HAP-1 (cell line): ENCODE measurements around the gene SLC39A6.
A peak's percentile ranks its signal among the peaks of the same experiment; 100 is the strongest.
"Not testable (repeated sequence)": the region's sequence is repeated elsewhere in the genome, so short reads cannot be mapped to it uniquely, and the experiment has no call there.

ENCODE experiments used
- DNase-seq, 2 experiments: peaks; one replicate each; pipeline ENCODE4 v3.0.0-alpha.2; 2016 to 2020; ENCODE audit warnings: low spot score in 2 of 2
- H3K27me3 ChIP-seq: fragments of 250-450 bp; sonication (Bioruptor Pico); 2 replicates; pipeline ENCODE4 v1.5.1; 2020; ENCODE audit warnings: low read depth, mild to moderate bottlenecking, moderate library complexity
- H3K36me3 ChIP-seq: fragments of 250-450 bp; sonication (Bioruptor Pico); replicated peaks from 2 replicates; pipeline ENCODE4 v1.5.1; 2020; ENCODE audit warnings: mild to moderate bottlenecking
- H3K4me1 ChIP-seq: fragments of 250-450 bp; sonication (Bioruptor Pico); 2 replicates; pipeline ENCODE4 v1.5.1; 2020; ENCODE audit warnings: mild to moderate bottlenecking
- H3K4me3 ChIP-seq: fragments of 250-450 bp; sonication (Bioruptor Pico); 2 replicates; pipeline ENCODE4 v1.5.1; 2020; ENCODE audit warnings: mild to moderate bottlenecking, moderate library complexity
- H3K9me3 ChIP-seq: fragments of 250-450 bp; sonication (Bioruptor Pico); 2 replicates; pipeline ENCODE4 v1.5.1; 2020; ENCODE audit warnings: mild to moderate bottlenecking, moderate library complexity
- in situ Hi-C: fragments of 300-500 bp; cut with MboI; formaldehyde crosslinking; loops from 3 replicates; pipeline ENCODE4 v1.14.3; 2020; ENCODE audit warnings: low sequenced_read_pairs, inconsistent platforms, mixed read lengths

The SLC39A6 gene

DNA sequence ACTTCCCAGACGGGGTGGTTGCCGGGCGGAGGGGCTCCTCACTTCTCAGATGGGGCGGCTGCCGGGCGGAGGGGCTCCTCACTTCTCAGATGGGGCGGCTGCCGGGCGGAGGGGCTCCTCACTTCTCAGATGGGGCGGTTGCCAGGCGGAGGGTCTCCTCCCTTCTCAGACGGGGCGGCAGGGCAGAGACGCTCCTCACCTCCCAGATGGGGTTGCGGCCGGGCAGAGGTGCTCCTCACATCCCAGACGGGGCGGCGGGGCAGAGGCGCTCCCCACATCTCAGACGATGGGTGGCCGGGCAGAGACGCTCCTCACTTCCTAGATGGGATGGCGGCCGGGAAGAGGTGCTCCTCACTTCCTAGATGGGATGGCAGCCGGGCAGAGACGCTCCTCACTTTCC lies 51.4 kb downstream of the SLC39A6 start:
- not testable (repeated sequence) for H3K4me3 ChIP-seq, H3K36me3 ChIP-seq, H3K4me1 ChIP-seq, H3K27me3 ChIP-seq, H3K9me3 ChIP-seq, DNase-seq
- in situ Hi-C loops = loop anchor here (25.0 kb wide), 1 partner anchor 685 kb away; no protein-coding TSS in a partner anchor

DNA sequence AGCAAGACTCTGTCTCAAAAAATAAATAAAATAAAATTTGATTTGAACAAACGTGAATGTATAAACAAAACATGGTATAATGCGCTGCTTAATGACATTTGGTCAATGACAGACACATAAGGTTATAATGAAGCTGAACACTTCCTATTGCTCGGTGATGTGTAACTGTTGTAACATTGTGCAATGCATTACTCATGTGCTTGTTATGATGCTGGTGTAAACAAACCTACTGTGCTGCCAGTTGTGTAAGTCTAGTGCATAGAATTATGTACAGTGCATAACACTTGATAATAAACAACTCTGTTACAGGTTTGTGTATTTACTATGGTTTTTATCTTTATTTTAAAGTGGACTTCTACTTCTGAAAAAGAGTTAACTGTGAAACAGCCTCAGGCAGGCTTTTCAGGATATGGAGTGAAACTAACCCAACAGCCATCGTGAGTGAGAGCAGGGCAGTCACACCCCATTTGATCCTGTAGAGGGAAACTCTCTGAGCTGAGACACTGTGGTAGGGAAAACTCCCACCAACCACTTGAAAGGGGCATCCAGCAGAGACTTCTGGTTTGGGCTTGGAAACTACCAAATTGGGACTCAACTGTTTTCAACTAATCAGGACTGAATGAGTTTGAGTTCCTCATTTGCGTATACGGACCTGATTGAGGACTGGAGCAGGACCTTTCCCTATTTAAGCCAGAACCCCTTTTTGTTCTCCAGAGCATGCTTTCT lies 53.1 kb downstream of the SLC39A6 start:
- no peak for DNase-seq
- Histone ChIP-seq H3K4me3 (no peak overlapping the region), H3K27me3 (no peaks in the 10 kb centered on the region), H3K36me3 (no peaks in the 10 kb centered on the region), H3K4me1 (peaks cover 3% of the 10 kb centered on the region; the same call in 1 of the 2 replicates), H3K9me3 (peaks cover 2% of the 10 kb centered on the region; the same call in 1 of the 2 replicates)
- in situ Hi-C loops = loop anchor here (25.0 kb wide), 1 partner anchor 686 kb away; no protein-coding TSS in a partner anchor

DNA sequence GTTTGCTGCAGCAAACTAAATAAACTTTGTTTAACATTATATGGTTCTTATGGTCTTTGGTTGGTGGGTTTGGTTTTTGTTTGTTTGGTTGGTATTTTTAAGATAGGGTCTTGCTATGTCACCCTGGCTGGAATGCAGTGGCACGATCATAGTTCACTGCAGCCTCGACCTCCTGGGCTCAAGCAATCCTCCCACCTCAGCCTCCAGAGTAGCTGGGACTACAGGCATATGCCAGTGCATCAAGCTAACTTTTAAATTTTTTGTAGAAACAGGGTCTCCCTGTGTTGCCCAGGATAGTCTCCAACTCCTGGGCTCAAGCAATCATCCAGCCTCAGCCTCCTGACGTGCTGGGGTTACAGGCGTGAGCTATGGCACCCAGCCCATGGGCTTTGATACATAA lies 54.7 kb downstream of the SLC39A6 start:
- H3K4me3 ChIP-seq = no peak overlapping the region
- in situ Hi-C loops = no loop called here
- no peaks in the 10 kb centered on the region for H3K36me3 ChIP-seq
- no peak for DNase-seq
- H3K4me1 ChIP-seq = peaks cover 3% of the 10 kb centered on the region; the same call in 1 of the 2 replicates
- H3K27me3 ChIP-seq = no peaks in the 10 kb centered on the region
- no peaks in the 10 kb centered on the region for H3K9me3 ChIP-seq

DNA sequence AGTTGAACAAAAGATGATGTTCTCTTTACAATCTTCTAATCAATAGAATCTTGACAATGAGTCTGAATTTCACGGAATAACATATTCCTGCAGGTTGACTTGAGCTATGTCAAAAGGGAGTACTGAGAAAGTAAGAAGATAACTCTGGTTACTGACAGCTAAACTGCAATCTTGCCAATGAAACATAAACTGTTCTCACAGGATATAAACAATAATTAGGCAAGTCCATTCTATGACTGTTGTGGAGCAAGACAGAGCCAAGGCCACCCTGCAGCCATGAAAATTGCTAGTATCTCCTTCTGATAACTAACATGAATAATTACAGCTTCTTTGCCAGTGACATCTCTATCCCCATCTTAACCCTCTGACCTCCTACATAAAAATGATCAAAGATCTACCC lies 55.5 kb downstream of the SLC39A6 start:
- Histone ChIP-seq H3K4me1 (peaks cover 3% of the 10 kb centered on the region; the same call in 1 of the 2 replicates), H3K4me3 (no peak overlapping the region), H3K9me3 (no peaks in the 10 kb centered on the region), H3K27me3 (no peaks in the 10 kb centered on the region), H3K36me3 (no peaks in the 10 kb centered on the region)
- no peak for DNase-seq
- in situ Hi-C loops = no loop called here

DNA sequence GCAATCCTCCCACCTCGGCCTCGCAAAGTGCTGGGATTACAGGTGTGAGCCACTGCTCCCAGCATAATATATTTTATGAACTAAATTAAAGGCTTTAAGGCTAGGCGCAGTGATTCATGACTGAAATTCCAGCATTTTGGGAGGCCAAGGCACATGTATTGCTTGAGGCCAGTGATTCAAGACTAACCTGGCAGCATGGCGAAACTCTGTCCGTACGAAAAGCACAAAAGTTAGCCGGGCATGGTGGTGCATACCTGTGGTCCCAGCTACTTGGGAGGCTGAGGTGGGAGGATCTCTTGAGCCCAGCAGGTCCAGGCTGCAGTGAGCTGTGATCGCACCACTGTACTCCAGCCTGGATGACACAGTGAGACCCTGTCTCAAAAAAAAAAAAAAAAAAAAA lies 56.7 kb downstream of the SLC39A6 start:
- H3K4me3 ChIP-seq, H3K27me3 ChIP-seq, DNase-seq, H3K9me3 ChIP-seq, H3K4me1 ChIP-seq, in situ Hi-C loops, H3K36me3 ChIP-seq: not testable (repeated sequence)

DNA sequence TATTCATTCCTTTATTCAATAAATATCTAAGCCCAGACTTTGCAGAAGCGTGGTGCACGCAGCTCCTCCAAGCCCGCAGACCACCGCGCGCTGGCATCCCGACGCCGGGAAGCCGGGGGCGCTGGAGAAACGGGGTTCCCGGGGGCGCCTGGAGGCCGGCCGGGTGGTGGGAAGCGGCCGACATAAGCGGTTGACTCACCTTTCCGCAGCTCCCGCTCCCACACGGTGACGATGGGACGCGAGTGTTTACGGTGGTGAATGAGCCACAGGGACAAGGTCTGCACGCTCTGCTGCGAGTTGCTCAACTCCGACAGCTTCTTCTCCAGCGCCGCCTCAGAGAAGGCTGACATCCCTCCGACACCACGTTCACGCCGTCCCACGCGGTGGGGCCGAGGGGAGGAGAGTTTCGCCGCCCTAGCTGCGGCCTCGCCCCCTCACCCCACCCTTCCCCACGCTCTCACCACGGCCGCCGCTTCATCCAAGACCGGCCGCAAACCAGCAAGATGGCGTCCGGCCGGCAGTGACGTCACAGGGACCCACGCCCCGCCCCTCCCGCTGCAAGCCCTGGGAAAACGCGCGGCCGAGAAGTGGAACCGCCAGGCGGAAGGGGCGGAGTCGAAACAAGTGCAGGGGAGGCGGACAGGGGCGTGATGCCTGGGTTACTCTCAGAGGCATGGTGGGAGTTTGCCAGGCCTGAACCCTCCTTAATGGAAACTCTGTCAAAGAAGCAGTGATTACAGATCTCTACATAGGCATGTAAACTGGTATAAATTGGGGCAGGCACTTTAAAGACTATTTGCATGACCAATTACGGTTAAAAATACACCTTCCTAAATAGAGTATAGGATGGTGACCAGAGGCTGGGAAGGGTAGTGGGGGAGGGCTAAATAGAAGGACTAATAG lies 61.8 kb downstream of the SLC39A6 start, which contains the start of gene RPRD1A:
RPRD1A (minus strand) TSS at position 505 of the 903 bp plus-strand sequence; CDS start at position 350, 155 bp downstream.
- H3K4me1 ChIP-seq = peaks cover 9% of the 10 kb centered on the region
- peak; percentile 94 to 99 for DNase-seq
- peaks cover 6% of the 10 kb centered on the region; the same call in 1 of the 2 replicates for H3K36me3 ChIP-seq
- no peaks in the 10 kb centered on the region for H3K9me3 ChIP-seq
- no peaks in the 10 kb centered on the region for H3K27me3 ChIP-seq
- H3K4me3 ChIP-seq = peak within 1 kb of the TSS; percentile 94
- in situ Hi-C loops = no loop called here

DNA sequence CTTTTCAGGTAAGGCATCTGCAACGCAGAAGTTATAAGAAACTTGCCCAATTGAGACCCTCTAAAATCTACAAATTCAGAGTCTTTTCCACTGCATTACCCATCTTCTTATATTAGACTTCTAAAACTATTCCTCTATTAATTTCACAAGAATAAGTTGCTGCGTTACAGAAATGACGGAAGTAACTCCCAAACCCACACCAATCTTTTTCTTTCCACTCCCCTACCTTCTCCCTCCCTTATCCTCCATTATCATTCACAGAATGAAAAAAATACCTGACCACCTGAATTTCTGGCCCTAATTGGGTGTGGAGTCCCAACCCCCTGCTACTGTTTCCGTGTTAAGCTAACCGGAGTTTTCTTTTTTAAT lies 62.5 kb downstream of the SLC39A6 start:
- DNase-seq = no peak

DNA sequence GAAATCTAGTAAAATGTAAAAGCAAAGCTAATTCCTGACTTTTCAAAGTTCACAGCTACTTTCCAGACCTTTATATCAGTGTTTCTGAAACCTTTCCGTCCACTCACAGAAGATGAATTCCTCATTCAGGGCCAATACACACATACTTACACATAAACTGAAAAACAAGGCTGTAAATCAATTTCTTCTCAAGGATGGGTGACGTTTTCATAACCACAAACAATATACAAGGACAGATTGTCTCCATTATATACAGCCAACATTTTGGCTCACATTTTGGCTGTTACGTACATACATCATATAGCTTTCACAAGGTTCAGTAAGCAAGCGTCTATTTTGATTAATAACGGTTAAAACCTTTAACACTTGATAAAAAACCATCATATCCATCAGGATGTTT lies 63.1 kb downstream of the SLC39A6 start:
- H3K36me3 ChIP-seq = peaks cover 6% of the 10 kb centered on the region; the same call in 1 of the 2 replicates
- no peak for DNase-seq
- in situ Hi-C loops = no loop called here
- peak overlapping the region; percentile 94 for H3K4me3 ChIP-seq
- H3K27me3 ChIP-seq = no peaks in the 10 kb centered on the region
- no peaks in the 10 kb centered on the region for H3K9me3 ChIP-seq
- peaks cover 14% of the 10 kb centered on the region for H3K4me1 ChIP-seq

More for the DNA sequence above, 62.5 kb downstream of the SLC39A6 start:
- no peaks in the 10 kb centered on the region for H3K9me3 ChIP-seq
- H3K27me3 ChIP-seq = no peaks in the 10 kb centered on the region
- in situ Hi-C loops = no loop called here
- peak overlapping the region; percentile 94 for H3K4me3 ChIP-seq
- peaks cover 11% of the 10 kb centered on the region for H3K4me1 ChIP-seq
- H3K36me3 ChIP-seq = peaks cover 6% of the 10 kb centered on the region; the same call in 1 of the 2 replicates

DNA sequence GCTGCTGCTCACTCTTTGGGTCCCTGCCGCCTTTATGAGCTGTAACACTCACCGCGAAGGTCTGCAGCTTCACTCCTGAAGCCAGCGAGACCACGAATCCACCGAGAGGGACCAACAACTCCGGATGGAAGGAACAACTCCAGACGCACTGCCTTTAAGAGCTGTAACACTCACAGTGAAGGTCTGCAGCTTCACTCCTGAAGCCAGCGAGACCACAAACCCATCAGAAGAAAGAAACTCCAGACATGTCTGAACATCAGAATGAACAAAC lies 64.4 kb downstream of the SLC39A6 start:
- in situ Hi-C loops = not testable (repeated sequence)

DNA sequence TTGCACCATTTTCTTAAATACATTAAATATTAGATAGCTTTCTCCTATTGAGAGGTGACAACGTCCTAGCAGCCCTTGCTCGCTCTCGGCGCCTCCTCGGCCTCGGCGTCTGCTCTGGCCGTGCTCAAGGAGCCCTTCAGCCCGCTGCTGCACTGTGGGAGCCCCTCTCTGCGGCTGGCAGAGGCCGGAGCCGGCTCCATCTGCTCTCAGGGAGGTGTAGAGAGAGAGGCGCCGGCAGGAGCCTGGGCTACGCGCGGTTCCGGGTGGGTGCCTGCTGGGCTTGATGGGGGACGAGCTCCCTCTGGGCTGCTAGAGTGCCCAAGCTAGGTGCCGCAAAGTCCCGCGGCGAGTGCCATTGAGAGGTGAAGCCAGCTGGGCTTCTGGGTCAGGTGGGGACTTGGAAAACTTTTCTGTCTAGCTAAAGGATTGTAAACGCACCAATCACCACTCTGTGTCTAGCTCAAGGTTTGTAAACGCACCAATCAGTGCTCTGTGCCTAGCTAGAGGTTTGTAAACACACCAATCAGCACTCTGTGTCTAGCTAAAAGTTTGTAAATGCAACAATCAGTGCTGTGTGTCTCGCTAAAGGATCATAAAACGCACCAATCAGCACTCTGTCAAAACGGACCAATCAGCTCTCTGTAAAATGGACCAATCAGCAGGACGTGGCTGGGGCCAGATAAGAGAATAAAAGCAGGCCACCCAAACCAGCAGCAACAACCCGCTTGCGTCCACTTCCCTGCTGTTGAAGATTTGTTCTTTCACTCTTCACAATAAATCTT lies 64.9 kb downstream of the SLC39A6 start:
- no peak overlapping the region for H3K4me3 ChIP-seq
- H3K4me1 ChIP-seq = peaks cover 14% of the 10 kb centered on the region
- DNase-seq = no peak
- H3K9me3 ChIP-seq = no peaks in the 10 kb centered on the region
- peaks cover 6% of the 10 kb centered on the region; the same call in 1 of the 2 replicates for H3K36me3 ChIP-seq
- in situ Hi-C loops = no loop called here
- H3K27me3 ChIP-seq = no peaks in the 10 kb centered on the region

More for the DNA sequence above, 64.4 kb downstream of the SLC39A6 start:
- not testable (repeated sequence) for H3K36me3 ChIP-seq, DNase-seq, H3K9me3 ChIP-seq, H3K27me3 ChIP-seq, H3K4me3 ChIP-seq
- H3K4me1 ChIP-seq = peaks cover 14% of the 10 kb centered on the region

DNA sequence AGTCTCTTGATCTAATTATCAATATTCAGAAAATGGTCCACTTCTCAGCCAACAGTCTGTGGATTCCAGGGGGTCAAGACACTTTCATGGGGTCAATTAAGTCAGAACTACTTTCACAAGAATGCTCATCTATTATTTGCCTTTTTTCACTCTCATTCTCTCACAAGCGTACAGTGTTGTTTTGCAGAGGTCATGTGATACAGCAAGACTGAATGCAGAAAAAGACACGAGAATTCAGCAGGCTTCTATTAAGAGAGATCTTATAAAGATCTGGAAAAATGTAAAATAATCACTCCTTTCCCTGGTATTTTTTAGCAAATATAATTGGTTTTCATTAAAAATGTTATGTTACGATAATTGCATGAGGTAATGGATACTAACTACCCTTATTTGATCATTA lies 70.5 kb downstream of the SLC39A6 start:
- Histone ChIP-seq H3K4me1 (peaks cover 5% of the 10 kb centered on the region), H3K9me3 (no peaks in the 10 kb centered on the region), H3K36me3 (0 out of 2 replicates have a peak, but pooled peaks cover 4% of the 10 kb centered on the region), H3K27me3 (no peaks in the 10 kb centered on the region), H3K4me3 (no peak overlapping the region)
- in situ Hi-C loops = no loop called here
- DNase-seq = no peak
